HG02588 (cell line): Measurements from ENCODE around the gene MYEOV.

Experiments
- ATAC-seq: cut with Tn5 transposase; IDR thresholded peaks from one replicate; pipeline ENCODE4 v1.9.1; 2021; ENCODE audit warnings: mild to moderate bottlenecking, moderate library complexity; ENCODE audit not compliant: unreplicated experiment

Gene MYEOV

DNA sequence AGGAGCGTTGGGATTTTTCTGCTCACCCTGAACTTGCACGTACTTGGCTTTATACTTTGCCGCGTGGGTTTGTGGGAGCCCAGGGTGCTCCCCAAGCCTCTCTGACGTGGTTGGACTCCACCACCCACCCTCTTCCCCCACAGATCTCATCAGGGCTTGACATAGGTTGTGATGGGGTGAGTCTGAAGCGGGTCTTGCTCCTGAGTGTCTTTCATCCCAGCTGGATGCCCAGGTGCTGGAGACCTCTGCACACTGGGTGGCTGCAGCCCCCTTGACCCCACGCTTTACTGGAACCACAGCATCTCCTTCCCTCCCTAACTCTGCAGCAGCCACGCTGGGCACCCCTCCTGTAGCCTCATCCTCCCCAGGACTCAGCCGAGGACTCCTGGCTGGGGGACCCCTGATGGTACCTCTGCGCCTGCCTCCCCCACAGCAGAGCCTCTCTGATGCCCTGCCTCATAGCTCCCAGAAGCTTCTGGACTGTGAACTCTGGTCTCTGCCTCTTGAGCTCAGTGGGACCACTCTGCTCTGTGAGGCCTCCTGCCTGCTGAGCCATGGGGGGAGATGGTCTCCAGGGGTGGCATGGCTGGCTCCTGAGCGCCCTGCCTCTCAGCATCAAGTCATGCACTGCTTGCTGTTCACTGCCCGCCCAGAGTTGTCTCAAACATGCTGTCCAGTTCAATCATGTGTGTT is 45.2 kb downstream of the MYEOV start:
- ATAC-seq = no peak

DNA sequence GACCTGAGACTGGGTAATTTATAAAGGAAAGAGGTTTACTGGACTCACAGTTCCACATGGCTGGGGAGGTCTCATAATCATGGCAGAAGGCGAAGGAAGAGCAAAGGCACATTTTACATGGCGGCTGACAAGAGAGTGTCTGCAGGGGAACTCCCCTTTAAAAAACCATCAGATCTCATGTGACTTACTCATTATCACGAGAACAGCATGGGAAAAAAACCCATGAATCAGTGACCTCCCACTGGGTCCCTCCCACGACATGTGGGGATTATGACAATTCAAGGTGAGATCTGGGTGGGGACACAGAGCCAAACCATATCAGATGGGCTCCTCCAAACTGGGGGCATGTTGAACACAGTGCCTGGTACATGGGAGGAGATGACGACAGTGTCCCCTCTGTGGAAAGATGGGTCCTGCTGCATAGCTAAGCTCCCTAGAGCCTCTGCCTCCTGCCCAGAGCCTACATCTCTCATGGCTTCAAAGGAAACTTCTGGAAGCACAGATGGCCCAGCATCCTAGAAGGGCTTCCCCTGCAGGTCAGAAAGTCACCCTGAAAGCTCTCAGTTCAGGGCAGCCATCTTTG is 46.1 kb downstream of the MYEOV start:
- no peak for ATAC-seq

DNA sequence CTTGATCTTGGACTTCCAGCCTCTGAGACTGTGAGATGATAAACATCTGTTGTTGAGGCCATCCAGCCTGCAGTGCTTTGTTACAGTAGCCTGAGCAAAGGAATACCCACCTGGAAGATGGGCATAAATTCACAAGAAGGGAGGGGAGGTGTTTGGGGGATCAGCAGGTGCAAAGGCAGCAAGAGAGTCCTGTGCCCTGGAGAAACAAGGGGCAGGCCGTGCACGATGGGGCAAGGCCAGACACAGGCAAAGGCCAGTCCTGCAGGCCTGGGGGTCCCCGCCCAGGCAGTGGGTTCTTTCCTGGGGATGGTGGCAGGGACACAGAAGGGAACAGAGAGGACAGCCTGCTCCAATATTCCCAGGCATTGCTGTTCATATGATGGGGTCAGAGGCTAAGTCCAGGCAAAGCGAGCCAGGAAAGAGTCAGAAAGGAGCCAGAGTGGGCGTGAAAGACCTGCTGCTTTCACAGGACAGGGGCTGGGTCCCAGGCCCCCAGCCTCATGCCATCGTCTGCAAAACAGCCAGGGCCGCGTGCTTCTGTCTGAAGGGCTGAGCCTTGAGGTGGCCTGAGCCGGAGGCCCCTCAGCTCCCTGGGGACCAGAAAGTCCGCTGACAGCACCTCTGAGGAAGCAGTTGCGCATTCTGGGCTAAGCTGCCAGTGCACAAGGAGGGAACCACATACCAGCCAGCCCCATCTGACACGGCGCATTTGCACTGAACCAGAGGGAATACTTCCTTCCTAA is 48.8 kb downstream of the MYEOV start:
- ATAC-seq = no peak

DNA sequence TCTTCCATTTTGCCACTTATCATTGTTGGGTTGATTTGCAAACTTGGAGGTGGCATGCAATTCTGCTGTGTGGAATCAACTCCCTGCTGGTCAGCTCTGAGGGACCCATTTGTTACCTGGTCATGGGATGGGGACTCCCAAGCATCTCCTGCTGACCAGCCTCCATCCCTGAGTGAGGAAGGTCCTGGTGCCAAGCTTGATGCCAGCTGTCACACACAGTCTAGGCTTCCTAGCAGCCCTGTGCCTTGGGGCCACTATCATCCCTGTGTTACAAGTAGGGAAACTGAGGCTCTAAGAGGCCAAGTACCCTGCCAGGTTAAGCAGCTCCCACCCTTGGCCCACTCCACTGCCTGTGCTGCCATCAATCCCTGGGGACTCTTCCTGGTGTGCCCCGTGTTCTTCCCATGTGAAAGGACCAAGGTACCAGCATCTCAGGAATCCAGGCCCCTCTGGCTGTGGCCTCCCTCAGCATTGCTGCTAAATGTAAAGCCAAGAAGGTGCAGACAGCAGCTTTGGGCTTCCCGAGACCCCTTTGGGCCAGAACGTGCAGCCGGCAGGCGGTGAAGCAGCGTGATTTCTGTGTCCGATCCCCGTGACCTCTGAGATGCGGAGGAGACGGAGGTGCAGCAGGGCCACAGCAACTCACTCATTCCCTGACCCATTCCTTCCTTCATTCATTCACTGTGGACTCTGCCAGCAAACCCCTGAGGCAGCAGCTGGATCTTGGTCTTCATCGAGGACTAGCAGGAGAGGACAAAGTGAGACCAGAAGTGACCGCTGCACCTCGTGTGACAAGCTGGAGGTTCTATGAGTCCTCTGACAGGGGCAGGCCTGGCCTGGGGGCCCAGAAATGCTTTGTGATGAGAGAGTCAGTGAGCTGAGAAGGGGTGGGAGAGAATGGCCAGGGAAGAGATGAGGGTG is 49.7 kb downstream of the MYEOV start:
- ATAC-seq = no peak

DNA sequence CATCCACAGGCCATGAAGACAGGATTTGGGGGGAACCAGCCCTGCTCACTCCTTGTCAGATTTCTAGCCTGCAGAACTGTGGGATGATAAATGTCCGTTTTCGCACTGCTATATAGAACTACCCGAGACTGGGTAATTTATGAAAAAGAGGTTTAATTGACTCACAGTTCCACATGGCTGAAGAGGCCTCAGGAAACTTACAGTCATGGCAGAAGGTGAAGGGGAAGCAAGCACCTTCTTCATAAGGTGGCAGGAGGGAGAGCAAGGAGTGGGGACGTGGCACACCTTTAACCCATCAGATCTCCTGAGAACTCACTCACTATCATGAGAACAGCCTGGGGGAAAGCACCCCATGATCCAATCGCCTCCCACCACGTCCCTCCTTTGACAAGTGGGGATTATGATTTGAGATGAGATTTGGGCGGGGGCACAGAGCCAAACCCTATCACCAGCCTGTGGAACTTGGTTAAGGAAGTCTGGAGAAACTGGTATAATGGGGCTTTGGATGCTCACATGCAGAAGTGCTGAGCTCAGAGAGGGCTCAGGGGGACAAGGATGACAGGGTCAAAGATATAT is 50.7 kb downstream of the MYEOV start:
- no peak for ATAC-seq
